Right lobe of liver (tissue), 4 donors: ENCODE data around the gene DDR2.

ENCODE experiments used
- CTCF ChIP-seq, 4 donors: fragments of 200-600 bp in 3 of 4; fragments of 450-650 bp in 1 of 4; IDR thresholded peaks; one replicate each; pipeline versions ENCODE4 v1.5.1 to v1.8.0; 2016 to 2022; ENCODE audit warnings: antibody characterized with exemption in 4 of 4, mild to moderate bottlenecking in 2 of 4
- POLR2A ChIP-seq: fragments of 450-650 bp; IDR thresholded peaks from one replicate; pipeline ENCODE4 v1.6.1; 2017; ENCODE audit warnings: antibody characterized with exemption, mild to moderate bottlenecking
- donor health status: DM: no; HTN: no; CAD: no.
- donor health status: DM: no; HTN: no; CAD: no.
- donor health status: DM: no; HTN: yes; CAD: no.

GRCh38 chr1:162632217-162632666, at the start of gene DDR2:
- TF ChIP-seq POLR2A: no peak
- no peak for TF ChIP-seq CTCF (IDR thresholded peaks at IDR 0.05)
